HG03135 (cell line): ENCODE results near the gene ELOA.
"Not testable (repeated sequence)": the region's sequence is repeated elsewhere in the genome, so short reads cannot be mapped to it uniquely, and the experiment has no call there.

ENCODE experiments used
- ATAC-seq: cut with Tn5 transposase; IDR thresholded peaks from one replicate; pipeline ENCODE4 v1.9.1; 2021; ENCODE audit warnings: mild to moderate bottlenecking, moderate library complexity; ENCODE audit not compliant: unreplicated experiment

The ELOA gene

GRCh38 chr1:23799255-23799569 is 55.9 kb downstream of the ELOA start:
- no peak for ATAC-seq

DNA sequence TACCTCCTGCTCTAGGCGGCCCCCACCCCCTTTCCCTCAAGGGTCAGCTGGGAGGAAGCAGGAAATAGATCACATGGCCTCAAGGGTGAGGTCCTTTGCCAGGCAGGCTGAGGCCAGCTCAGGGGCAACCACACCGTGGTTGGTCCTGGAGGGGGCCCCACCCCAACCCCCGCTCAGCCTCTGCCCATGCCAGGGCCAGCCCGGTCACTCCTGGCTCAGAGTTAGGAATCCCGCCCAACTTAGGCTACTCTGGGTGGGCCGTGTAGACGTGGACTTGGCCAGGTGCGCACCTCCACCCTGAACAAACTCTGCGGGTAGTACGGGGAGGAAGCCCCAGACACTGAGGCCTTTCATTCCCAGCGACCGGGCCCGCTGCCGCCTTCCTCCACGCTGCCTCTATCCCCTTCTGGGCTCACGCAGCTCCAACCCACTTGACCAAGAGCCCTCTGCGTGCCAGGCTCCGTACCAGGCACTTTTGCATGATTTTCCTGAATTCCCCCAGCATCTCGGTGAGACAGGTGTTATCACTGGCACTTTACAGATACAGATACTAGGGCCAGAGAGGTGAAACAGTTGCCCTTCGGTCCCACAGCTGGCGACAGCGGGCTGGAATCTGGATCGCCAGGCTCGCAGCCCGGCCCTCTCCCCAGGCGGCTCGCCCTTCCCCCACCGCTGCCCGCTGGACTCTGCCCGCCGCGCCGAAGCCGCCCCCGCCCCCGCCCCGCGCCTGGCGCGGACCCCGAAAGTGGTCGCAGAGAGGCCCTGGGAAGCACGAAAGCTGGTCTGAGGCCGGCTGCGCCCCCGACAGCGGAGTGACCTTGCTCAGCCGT is 56.5 kb downstream of the ELOA start:
- peak; percentile 4 for ATAC-seq

DNA sequence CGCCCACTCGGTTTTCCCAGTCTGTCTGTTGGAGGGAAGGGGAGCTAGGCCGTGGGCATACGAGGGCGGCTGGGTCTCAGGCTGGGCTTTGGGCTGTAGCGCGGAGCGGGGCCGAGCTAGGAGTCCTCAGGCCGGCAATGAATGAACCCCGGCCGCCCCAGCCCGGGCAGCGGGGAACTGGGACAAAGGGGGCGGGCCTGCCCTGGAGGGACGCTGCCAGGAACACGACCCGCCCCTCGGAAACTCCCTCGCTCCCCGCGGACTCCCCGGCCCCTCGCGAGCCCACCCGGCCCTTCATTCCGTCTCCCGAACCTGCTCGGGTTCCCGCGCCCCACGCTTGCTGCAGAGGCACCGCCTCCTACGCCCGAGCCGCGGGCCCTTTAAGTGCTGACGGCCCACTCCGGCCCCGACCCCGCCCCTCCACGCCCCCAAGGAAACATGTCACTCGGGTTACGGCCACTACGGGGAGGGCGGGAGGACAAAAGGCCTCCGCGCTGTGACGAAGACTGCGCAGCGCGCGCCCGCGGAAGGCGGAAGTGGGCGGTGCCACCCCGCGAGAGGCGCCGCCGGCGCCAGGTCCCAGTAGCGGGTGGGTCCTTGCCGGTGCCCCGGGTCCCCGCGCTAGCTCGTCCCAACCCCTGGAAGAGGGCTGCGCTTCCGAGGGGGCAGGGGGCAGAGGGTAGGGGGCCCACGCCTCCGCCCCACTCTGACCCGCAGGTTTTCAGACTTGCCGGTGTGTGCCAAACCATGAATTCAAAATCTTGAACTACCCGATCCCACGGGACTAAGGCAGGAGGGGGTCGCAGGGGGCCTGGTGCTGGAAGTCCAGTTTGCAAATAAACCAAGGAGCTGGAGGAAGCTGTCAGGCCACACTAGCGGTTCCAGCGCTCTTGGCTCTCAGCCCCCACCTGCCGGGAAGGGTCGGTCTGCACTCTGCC is 57.4 kb downstream of the ELOA start, which contains the start of gene GALE:
TSS of gene GALE (minus strand) at position 355 of the 938 bp plus-strand sequence. CDS start 1,747 bp downstream, outside the sequence.
- peak; percentile 79 for ATAC-seq

- no peak for ATAC-seq
Measured at GRCh38 chr1:23801338-23801748, 58.1 kb downstream of the ELOA start.

GRCh38 chr1:23801876-23802275 is 58.6 kb downstream of the ELOA start:
- ATAC-seq = no peak

GRCh38 chr1:23802809-23803342 is 59.6 kb downstream of the ELOA start:
- not testable (repeated sequence) for ATAC-seq

DNA sequence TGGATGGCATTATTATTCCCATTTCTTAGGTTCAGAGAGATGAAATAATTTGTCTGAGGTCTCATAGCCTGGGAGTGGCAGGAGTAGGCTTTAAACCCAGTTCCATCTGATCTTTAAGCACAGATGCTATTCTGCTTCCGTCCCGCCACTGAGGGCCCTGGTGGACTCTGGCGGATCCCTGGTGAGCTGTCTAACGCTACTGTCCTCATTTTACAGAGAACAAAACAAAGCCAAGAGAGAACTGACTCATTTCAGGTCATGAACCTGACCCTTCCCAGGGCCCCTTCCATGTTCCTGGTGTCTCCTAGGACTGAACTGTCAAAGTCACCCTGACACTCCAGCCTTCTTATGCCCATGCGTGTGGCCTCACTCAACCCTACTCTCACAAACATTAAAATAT is 60.4 kb downstream of the ELOA start:
- no peak for ATAC-seq

GRCh38 chr1:23804183-23804835 is 61.0 kb downstream of the ELOA start:
- no peak for ATAC-seq

GRCh38 chr1:23805025-23805424 is 61.8 kb downstream of the ELOA start:
- no peak for ATAC-seq

DNA sequence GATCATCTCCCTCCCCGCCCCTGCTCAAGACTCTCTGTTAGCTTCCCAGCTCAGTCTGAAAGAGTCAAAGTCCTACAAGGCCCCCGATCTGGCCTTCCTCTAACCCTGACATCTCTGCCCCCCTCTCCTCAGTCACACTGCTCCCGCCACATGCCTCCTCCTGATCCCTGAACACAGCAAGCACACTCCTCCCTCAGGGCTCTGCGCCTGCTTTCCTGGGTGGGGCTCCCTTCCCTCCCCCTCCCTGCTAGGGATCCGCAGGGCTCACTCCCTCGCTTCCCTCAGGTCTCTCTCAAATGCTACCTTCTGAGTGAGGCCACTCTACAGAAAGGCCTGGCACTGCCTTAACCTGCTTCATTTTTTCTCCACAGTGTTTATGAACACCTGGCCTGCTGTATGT is 63.0 kb downstream of the ELOA start:
- no peak for ATAC-seq

DNA sequence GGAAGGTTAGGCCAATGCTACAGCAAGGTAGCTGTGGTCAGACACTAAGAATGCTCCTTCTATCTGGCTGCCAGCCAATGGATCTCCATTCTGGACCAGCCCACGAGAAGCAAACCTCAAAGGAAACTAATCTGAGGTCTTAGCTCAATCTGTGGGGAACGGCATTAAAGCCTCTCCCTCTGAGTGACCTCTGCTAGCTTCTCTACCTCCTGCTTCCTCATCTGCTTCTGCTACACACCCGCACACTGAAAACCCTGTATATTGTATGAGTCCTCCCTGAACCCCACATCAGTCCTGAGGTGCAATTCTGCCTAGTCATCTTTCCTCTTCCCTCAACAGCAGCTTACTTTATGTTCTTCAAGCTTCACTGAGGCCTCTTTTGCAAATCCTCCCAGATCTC is 64.2 kb downstream of the ELOA start:
- no peak for ATAC-seq

GRCh38 chr1:23809751-23810171 is 66.5 kb downstream of the ELOA start:
- ATAC-seq = peak; percentile 58

- ATAC-seq = no peak
Measured at GRCh38 chr1:23810818-23811540, 67.7 kb downstream of the ELOA start.
